ENCODE results near the gene ADH1C.
"Not testable (repeated sequence)": the region's sequence is repeated elsewhere in the genome, so short reads cannot be mapped to it uniquely, and the experiment has no call there.

GRCh38 chr4:99377341-99377740, 24.8 kb upstream of the ADH1C start:
- TF ChIP-seq CTCF (IDR thresholded peaks at IDR 0.05), result peak; percentile 60
- not testable (repeated sequence) for TF ChIP-seq GATA2 (CRISPR knock-in tag; IDR thresholded peaks at IDR 0.05)
